HUDEP-2 (cell line): Measurements from ENCODE around the gene DBI.
A peak's percentile ranks its signal among the peaks of the same experiment; 100 is the strongest.

ENCODE experiments used
- DNase-seq, 76 experiments: peaks; one replicate each; lab custom pipeline; 2025; ENCODE audit not compliant: unreplicated experiment in 76 of 76; lab: John Stamatoyannopoulos, UW

DBI gene

DNA sequence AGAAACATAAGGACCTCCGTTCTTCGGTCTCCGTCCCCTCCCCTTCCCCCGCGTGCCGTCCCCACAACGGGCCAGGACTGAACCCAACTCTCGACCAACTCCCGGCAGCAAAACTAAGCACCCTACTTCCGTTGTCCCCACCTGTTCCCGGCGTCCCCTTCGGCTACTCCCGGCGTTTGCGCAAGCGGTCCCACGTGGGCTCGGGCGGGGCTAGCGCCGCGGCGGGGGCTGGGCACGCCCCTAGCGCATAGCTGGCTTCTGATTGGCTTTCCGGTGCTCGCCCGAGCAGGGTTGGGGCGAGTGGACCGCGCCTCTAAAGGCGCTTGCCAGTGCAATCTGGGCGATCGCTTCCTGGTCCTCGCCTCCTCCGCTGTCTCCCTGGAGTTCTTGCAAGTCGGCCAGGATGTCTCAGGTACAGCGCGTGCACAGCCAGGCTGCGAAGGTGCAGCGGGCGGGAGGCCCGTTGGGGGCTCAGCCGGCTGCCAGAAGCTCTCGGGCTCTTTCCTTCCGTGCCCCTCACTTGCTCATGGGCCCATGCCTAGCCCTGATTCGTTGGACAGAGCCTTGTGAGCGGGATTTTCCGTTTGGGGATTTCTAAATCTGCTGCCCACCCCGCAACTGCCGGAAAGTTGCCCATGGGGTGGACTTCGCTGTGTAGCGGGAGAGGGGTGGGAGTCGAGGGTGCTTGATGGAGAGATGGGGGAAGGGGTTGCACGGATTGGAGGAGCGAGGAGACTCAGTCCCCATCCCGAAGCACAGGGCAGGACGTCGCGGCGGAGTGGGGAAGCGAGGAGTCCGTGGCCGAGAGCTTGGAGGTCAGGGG, at the start of gene DBI, which contains the start of gene C2orf76:
DBI (plus strand) TSS at position 329 of the 823 bp plus-strand sequence; CDS start at position 404, 75 bp downstream.
C2orf76 (minus strand) TSS at position 186 of the 823 bp plus-strand sequence. CDS start 26,875 bp downstream, outside the sequence.
- DNase-seq, result peak in 75 of 76 experiments; percentile 40 to 94 (median 87)

DNA sequence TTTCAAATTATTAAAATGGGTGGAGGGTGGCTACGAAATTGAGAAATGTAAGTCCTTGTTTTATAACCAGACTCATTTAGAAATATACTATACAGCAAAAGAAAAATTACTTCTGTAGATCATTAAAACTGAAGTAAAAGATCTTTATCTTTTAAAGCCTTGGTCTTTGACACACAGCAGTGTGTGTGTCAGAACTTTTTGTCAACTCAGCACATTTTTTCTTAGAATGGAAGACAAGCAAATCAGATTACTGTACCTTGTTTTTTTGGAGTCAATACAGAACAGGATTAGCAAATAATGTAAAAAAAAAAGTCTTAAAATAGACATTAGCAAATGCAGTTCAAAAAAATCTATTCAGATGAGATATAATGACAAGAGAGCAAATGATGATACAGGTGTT, 49.2 kb upstream of the DBI start:
- DNase-seq, result no peak

DNA sequence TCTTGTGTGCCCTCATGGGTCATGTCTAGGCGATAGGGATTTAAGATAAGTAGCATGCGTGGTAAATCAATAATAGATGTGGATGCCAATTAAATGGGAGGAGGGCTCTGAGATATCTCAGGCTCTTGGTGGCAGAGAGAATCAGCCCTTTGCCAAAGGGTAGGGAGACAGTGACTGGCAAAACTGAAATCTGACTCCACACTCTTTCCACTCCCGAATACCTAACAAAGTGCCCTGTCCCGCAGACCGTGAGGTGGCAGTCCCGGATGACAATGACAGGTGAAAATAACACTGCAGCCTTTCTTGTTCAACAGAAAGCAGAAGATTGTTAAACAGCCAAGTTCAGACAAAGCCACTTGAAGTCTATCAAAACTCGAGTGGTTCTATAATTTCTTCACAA, 47.2 kb upstream of the DBI start:
- DNase-seq, result no peak

- no peak for DNase-seq
Measured at GRCh38 chr2:119323459-119323858, 43.3 kb upstream of the DBI start.

DNA sequence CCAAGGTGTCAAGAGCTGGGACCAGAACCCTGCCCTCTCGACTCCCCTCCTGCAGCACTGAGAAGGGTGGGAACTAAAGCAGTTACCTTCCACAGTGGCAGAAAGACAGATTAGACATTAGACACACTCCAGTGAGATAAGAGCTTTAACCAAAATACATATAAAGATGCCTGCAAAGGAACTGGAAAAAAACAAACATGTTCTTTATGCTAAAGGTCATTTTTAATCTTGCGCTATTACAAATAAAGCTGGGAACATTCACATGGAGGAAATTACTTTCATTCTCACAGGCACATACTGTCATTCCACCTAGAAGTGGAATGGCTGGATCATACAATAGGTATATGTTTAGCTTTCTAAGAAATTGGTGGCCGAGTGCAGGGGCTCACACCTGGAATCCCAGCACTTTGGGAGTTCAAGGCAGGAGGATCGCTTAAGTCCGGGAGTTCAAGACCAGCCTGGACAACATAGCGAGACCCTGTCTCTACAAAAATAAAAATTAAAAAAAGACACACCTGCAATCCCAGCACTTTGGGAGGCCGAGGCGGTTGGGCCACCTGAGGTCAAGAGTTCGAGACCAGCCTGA, 42.0 kb upstream of the DBI start:
- DNase-seq, result no peak

- no peak for DNase-seq
Measured at GRCh38 chr2:119326938-119327337, 39.8 kb upstream of the DBI start.

GRCh38 chr2:119327431-119327830, 39.3 kb upstream of the DBI start:
- DNase-seq, result no peak

- no peak for DNase-seq
Measured at GRCh38 chr2:119332953-119333352, 33.8 kb upstream of the DBI start.

DNA sequence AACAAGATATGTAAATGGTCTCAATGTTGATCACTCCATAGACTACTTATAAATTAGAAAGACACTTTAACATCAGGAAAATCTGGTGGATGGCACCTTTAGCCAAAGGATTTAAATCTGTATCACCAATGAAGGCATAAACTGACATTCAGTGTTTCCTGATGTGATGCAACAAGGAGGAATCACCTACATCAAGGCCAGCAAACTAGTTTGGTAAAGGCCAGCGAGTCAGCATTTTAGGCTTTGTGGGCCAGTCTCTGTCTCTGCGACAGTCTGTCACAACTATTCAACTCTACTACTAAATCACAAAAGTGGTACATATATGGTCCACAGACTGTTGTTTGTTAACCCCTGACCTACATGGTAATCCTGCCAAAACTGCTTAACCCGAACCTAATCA, 33.4 kb upstream of the DBI start:
- no peak for DNase-seq

GRCh38 chr2:119333833-119334232, 32.9 kb upstream of the DBI start:
- no peak for DNase-seq

GRCh38 chr2:119337749-119338148, 29.0 kb upstream of the DBI start:
- DNase-seq, result no peak

DNA sequence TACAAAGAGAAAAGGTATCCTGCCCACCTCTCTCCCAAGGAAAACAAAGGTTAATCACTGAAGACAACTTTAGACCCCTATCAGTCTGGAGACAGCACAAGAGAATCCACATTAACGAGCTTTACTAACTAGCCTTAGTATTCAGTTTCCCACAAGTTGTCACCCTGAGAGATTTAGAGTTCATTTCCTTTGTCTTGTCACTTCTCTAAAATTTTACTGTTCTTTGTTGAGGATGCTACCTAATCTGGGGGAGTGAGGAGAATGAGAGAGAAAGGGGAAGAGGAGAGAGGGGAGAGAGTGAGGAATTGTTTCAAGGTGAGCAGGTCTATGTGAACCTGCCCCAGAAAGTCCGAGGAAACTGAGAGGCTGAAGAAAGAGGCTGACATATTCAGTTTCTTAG, 28.5 kb upstream of the DBI start:
- no peak for DNase-seq

DNA sequence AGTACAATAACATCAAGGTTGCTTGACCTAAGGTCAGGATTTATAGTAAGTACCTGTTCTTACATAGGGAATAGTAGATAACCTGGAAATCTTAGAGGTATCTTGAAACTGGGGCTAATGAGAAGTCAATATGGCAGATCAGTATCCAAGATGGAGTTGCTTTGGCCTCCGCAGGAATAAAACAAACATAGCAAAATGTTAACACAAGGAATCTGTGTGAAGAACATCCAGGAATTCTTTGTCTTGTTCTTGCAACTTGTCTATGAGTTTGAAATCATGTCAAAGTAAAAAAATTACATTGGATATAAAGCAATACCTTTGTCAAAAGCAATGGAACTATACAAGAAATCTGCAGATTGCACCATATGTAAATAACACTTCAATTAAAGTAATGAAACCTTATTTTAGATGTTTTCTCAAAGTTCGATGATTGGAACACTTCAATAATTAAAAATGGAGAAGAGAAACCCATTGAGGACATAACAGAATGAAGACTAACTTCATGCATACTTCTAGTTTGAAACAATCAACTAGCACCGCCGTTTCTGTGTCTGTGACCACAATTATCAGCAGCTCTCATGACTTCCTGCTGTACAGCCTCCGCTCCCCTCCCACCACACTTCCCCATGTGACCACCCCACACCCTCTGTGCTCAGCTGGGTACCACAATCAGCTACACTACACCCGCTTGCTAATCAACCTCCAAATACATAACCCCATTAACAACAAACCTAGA, 27.8 kb upstream of the DBI start:
- DNase-seq, result peak in 73 of 76 experiments; percentile 6 to 79 (median 57)

- DNase-seq, result no peak
Measured at GRCh38 chr2:119339562-119339923, 27.2 kb upstream of the DBI start.

DNA sequence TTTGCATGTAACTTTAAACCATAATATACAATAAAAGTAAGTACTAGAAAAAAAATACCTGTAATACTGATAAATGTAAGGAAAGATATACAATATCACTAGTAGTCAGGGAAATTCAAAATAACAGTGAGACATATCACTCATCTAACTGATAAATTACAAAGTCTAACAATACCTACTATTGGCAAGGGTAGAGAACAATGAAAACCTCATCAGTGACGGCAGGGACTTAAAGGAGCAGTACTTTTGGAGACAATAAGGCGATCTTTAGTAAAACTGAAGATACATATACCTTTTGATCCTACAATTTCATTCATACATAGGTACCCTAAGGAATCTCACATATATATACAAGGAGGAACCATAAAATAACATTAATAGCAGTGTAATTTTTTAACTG, 25.1 kb upstream of the DBI start:
- no peak for DNase-seq

DNA sequence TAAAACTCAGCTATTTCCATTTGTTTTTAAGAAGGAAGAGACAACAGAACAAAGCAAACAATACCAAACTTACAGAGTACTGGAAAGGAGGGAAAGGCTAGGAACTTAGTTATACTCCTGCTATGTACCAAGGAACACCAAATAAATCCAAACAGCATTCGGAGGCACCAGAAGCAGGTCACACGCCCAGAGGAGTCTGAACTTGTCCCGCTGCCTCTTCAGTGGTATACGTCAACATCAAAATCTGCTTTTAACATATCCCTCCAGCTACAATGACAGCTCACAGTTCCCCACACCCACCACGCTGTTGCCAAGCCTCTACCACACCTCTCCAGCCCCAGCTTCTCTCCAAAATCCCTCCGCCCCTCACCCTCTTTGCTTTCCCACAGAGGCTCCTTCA, 17.5 kb upstream of the DBI start:
- no peak for DNase-seq

DNA sequence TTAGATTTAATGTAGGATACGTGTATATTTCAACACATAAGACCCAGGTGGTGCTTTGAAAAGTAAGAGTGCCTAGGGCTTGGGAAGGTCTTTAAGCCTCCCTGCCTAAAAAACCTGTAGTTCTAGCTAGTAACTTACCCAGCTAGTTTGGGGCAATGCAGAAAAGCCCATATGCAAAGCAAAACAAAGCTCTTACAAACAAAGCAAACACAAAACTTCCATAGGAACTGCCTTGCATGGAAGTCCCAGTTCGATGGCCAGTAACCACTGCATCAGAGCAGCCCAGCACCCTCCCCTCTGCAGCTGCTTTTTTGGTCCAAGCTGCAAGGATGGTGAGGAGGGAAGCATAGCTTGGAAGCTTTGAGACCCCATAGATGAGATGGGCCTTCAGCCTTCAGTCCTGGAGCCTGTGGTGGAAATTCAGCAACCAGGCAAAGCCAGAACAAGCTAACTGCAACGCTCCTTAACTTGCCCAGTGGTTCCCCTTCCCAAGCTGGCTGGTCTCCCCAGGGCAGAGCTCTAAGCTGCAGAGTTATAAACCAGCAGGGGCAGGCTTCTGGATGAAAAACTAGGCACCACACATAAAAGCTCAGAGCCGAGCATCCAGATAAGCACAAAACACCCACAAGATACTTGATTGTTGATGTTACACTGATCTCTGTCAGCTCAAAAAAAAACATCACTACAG, 16.3 kb upstream of the DBI start:
- DNase-seq, result peak in 1 of 76 experiments; percentile 1

- DNase-seq, result no peak
Measured at GRCh38 chr2:119352357-119352756, 14.4 kb upstream of the DBI start.

- no peak for DNase-seq
Measured at GRCh38 chr2:119354860-119355259, 11.9 kb upstream of the DBI start.

DNA sequence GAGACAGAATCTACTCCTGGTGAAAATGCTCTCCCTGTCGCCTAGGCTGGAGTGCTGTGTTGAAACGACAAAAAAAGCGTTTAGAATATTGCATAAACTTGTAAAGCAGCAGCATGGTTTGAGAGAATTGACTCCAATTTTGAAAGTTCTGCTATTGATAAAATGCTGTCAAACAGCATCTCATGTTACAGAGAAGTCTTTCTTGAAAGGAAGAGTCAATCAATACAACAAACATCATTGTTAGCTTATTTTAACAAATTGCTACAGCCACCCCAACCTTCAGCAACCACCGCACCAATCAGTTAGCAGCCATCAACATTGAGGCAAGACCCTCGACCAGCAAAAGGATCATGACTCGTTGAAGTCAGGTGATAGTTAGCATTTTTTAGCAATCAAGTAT, 7.0 kb upstream of the DBI start:
- no peak for DNase-seq

DNA sequence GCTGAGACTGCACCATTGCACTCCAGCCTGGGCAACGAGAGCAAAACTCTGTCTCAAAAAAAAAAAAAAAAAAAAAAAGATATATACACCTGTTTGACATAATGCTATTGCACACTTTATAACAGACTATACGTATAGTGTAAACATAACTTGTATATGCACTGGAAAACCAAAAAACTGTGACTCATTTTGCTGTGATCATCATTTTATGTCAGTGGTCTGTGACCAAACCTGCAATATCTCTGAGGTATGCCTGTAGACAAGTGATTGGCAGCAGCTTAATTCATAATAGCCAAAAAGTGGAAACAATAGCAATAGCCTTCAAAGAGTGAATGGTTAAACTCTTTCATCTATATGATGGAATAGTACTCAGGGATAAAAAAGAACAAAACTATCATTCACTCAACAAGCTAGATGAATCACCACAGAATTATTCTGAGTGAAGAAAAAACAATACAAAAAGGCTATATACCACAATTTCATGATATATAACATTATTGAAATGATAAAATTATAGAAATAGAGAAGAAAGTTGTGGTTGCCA, 6.3 kb upstream of the DBI start:
- no peak for DNase-seq
